GM12878 (cell line): Measurements from ENCODE around the gene LST1. TPM values are rescaled to one million over a fixed set of nuclear protein-coding genes. Genes with fewer than 3 reads are reported as not detected.

Experiments
- ATAC-seq: fragments of 200-7000 bp; cut with Tn5 transposase; 3 replicates; pipeline ENCODE4 v1.9.1; 2020; ENCODE audit warnings: mild to moderate bottlenecking, moderate library complexity
- BruUV-seq: library from RNA; stranded (reverse); fragments of 400-500 nt; replicated peaks from 2 replicates; lab custom pipeline; 2021; lab: Mats Ljungman, UMichigan
- CTCF ChIA-PET: fragments of 300-600 bp; sonication (Branson Sonifier 250); formaldehyde crosslinking; extraction: SDS; loops from one replicate; lab custom pipeline; 2021; ENCODE audit warnings: inconsistent platforms; lab: Yijun Ruan, JAX
- POLR2A ChIA-PET: fragments of 350-600 bp; formaldehyde crosslinking; extraction: SDS; loops from one replicate; lab custom pipeline; 2021; ENCODE audit warnings: inconsistent platforms; lab: Charles Lee
- RAD21 ChIA-PET: fragments of 300-600 bp; sonication (Branson Sonifier 250); formaldehyde crosslinking; loops from one replicate; lab custom pipeline; 2023; ENCODE audit warnings: antibody characterized with exemption; ENCODE audit not compliant: unreplicated experiment; lab: Charles Lee
- SMC1A ChIA-PET: fragments of 300-600 bp; sonication (Branson Sonifier 250); formaldehyde crosslinking; loops from one replicate; lab custom pipeline; 2023; ENCODE audit not compliant: unreplicated experiment, uncharacterized antibody; lab: Charles Lee
- DNase-seq: peaks from one replicate; pipeline ENCODE4 v3.0.0-alpha.2; 2011; ENCODE audit warnings: low read depth, low spot score
- FAIRE-seq: peaks from 3 replicates; lab custom pipeline; 2011; peaks lifted over from hg19 to GRCh38; lab: Jason Lieb, UNC
- H2AFZ ChIP-seq: 2 replicates; pipeline ENCODE4 v1.6.0; 2011; ENCODE audit warnings: low read depth, low read length, control low read depth; ENCODE audit not compliant: control insufficient read depth
- H3K27ac ChIP-seq: 2 replicates; pipeline ENCODE4 v1.5.1; 2011; ENCODE audit warnings: control low read depth; ENCODE audit not compliant: control insufficient read depth, insufficient read depth
- H3K27me3 ChIP-seq, 2 experiments: replicated peaks in 1 of 2; 2 replicates each; pipeline versions ENCODE4 v1.6.0 to v1.6.1; 2011; ENCODE audit warnings: low read length in 1 of 2; ENCODE audit not compliant: control insufficient read depth in 2 of 2, insufficient read depth in 2 of 2
- H3K36me3 ChIP-seq, 2 experiments: 2 replicates each; pipeline ENCODE4 v1.5.1; 2011; ENCODE audit warnings: low read length in 1 of 2; ENCODE audit not compliant: control insufficient read depth in 2 of 2, insufficient read depth in 2 of 2
- H3K4me1 ChIP-seq: 2 replicates; pipeline ENCODE4 v1.6.1; 2011; ENCODE audit warnings: mild to moderate bottlenecking, low read length, moderate library complexity, mixed read lengths; ENCODE audit not compliant: control insufficient read depth, insufficient read depth
- H3K4me2 ChIP-seq: 2 replicates; pipeline ENCODE4 v1.6.0; 2011; ENCODE audit warnings: control low read depth; ENCODE audit not compliant: control insufficient read depth, insufficient read depth
- H3K4me3 ChIP-seq: fragments of 200-600 bp; sonication (generic); 2 replicates; pipeline ENCODE4 v1.5.1; 2016
- H3K79me2 ChIP-seq: 2 replicates; pipeline ENCODE4 v1.6.0; 2011; ENCODE audit warnings: low read length; ENCODE audit not compliant: control insufficient read depth, insufficient read depth
- H3K9ac ChIP-seq: 2 replicates; pipeline ENCODE4 v1.8.0; 2011; ENCODE audit warnings: low read length, control low read depth, mixed read lengths; ENCODE audit not compliant: control insufficient read depth, insufficient read depth
- H3K9me3 ChIP-seq: replicated peaks from 3 replicates; pipeline ENCODE4 v1.5.1; 2011; ENCODE audit warnings: mild to moderate bottlenecking, low read length; ENCODE audit not compliant: control insufficient read depth, insufficient read depth
- H4K20me1 ChIP-seq: 2 replicates; pipeline ENCODE4 v1.6.0; 2011; ENCODE audit not compliant: control insufficient read depth, insufficient read depth
- ATF2 ChIP-seq: IDR thresholded peaks from 2 replicates; pipeline ENCODE4 v1.6.1; 2012; ENCODE audit warnings: low read length, inconsistent platforms
- BACH1 ChIP-seq: fragments of 450-650 bp; IDR thresholded peaks from 2 replicates; pipeline ENCODE4 v1.6.1; 2017; ENCODE audit warnings: mild to moderate bottlenecking, borderline replicate concordance
- BCL11A ChIP-seq: IDR thresholded peaks from 2 replicates; pipeline ENCODE4 v1.6.1; 2011; ENCODE audit warnings: low read depth, low read length
- ESRRA ChIP-seq: IDR thresholded peaks from 2 replicates; pipeline ENCODE4 v1.6.1; 2012; ENCODE audit warnings: mild to moderate bottlenecking, low read length, improper control_type of control experiment
- IRF5 ChIP-seq: fragments of 450-650 bp; IDR thresholded peaks from 2 replicates; pipeline ENCODE4 v1.6.1; 2017; ENCODE audit warnings: borderline replicate concordance
- NR2C2 ChIP-seq: IDR thresholded peaks from 2 replicates; pipeline ENCODE4 v1.6.1; 2011; ENCODE audit warnings: borderline replicate concordance, low read depth; ENCODE audit not compliant: control insufficient read depth, insufficient read length
- PML ChIP-seq: IDR thresholded peaks from 2 replicates; pipeline ENCODE4 v1.6.1; 2012; ENCODE audit warnings: low read length, inconsistent platforms
- POLR2A ChIP-seq: IDR thresholded peaks from 2 replicates; pipeline ENCODE4 v1.6.1; 2011; ENCODE audit warnings: low read depth, mild to moderate bottlenecking, low read length
- RFX5 ChIP-seq: IDR thresholded peaks from 2 replicates; pipeline ENCODE4 v1.6.1; 2011; ENCODE audit warnings: low read depth, low read length, improper control_type of control experiment
- RUNX3 ChIP-seq: IDR thresholded peaks from 2 replicates; pipeline ENCODE4 v1.6.1; 2012; ENCODE audit warnings: low read length, inconsistent platforms
- SREBF2 ChIP-seq: IDR thresholded peaks from 2 replicates; pipeline ENCODE4 v1.6.1; 2012; ENCODE audit warnings: mild to moderate bottlenecking, low read length
- SUPT20H ChIP-seq: IDR thresholded peaks from 2 replicates; pipeline ENCODE4 v1.6.1; 2011; ENCODE audit warnings: low read depth, mild to moderate bottlenecking, low read length, moderate library complexity, borderline replicate concordance; ENCODE audit not compliant: control insufficient read depth
- WGBS: methylation state at CpG from one replicate; pipeline ENCODE4 v1.1.6; 2016; ENCODE audit warnings: low lambda C conversion rate; ENCODE audit not compliant: insufficient replicate concordance, insufficient coverage; ENCODE audit errors: missing lambda C conversion rate; 5-methylcytosine and 5-hydroxymethylcytosine counted together
- in situ Hi-C: fragments of 300-500 bp; cut with MboI; formaldehyde crosslinking; loops from 9 replicates; pipeline ENCODE4 v1.14.3; 2018; ENCODE audit warnings: mixed read lengths
- intact Hi-C: fragments of 100-400 bp; cut with micrococcal nuclease; formaldehyde crosslinking; loops from one replicate; pipeline ENCODE4 v1.14.2; 2022; ENCODE audit not compliant: unreplicated experiment
- polyA plus RNA-seq, 11 experiments: library from polyadenylated mRNA; depleted of rRNA in 4 of 11; unstranded in 6 of 11; stranded (reverse) in 5 of 11; fragments of >200 nt; fragmentation: Nextera tagmentation in 4 of 11; fragmentation: Illumina TruSeq in 1 of 11; extraction: Ambion mirVana in 4 of 11; extraction: Trizol in 1 of 11; gene quantifications; 1 replicate in 1 of 11; 2 replicates in 10 of 11; pipeline versions ENCODE4 v1.2.1 to v1.2.3, GENCODE V29; 2011 to 2016; ENCODE audit warnings: inconsistent platforms in 2 of 11, missing spikeins in 2 of 11, low read depth in 1 of 11
- total RNA-seq, 4 experiments: library from RNA; depleted of rRNA in 3 of 4; stranded (reverse); fragments of >200 nt in 3 of 4; fragmentation: Illumina TruSeq in 1 of 4; extraction: Trizol in 1 of 4; gene quantifications; 2 replicates each; pipeline versions ENCODE4 v1.2.1 to v1.2.3, GENCODE V29; 2013 to 2021
- TF ChIP-seq, protein P1 (sequence below): fragments of 450-650 bp; formaldehyde crosslinking; IDR thresholded peaks from 2 replicates; pipeline ENCODE4 v1.4.0; 2022; ENCODE audit warnings: mild to moderate bottlenecking, moderate library complexity

Gene LST1
- total and polyA plus RNA-seq, 10 of the 15 experiments (the other 5 are each of a cell fraction or from before 2014, with no cell fraction given), result 4.1 to 35.5 (median 16.4) TPM

DNA sequence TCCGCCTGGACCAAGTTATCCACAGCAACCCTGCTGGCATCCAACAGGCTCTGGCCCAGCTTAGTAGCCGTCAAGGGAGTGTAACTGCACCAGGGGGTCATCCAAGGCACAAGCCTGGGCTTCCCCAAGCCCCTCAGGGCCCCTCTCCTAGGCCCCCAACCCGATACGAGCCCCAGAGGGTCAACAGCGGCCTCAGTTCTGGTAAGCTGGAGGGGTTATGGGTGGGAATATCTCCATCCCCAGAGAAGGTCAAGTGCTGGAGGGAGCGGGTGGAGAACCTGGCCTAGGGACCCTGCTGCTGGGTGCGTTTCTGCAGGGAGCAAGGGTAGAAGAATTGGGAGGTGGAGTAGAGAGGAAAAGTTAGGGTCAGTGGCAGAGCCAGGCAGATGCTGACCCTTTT, 47.4 kb downstream of the LST1 start:
- ChIA-PET SMC1A (interaction anchor here (0.7 kb wide), 1 partner anchor 11 kb away, joined by 3 read pairs; no protein-coding TSS in a partner anchor), CTCF (interaction anchor here (1.1 kb wide), 1 partner anchor 11 kb away, joined by 3 read pairs; no protein-coding TSS in a partner anchor), POLR2A (no interaction called here), RAD21 (no interaction called here)
- no peaks in the 10 kb centered on the region for H3K9me3 ChIP-seq
- peaks cover 57 to 58% of the 10 kb centered on the region in 2 experiments for H3K36me3 ChIP-seq
- no peak overlapping the region for H3K9ac ChIP-seq
- no peak overlapping the region for H2AFZ ChIP-seq
- in situ Hi-C loops (no loop called here), intact Hi-C loops (no loop called here)
- no peak overlapping the region for H3K4me2 ChIP-seq
- H3K27me3 ChIP-seq, result no peaks in the 10 kb centered on the region
- ATAC-seq (no peak), FAIRE-seq (no peak), DNase-seq (no peak)
- TF ChIP-seq SREBF2, result no peak
- TF ChIP-seq, protein P1, sequence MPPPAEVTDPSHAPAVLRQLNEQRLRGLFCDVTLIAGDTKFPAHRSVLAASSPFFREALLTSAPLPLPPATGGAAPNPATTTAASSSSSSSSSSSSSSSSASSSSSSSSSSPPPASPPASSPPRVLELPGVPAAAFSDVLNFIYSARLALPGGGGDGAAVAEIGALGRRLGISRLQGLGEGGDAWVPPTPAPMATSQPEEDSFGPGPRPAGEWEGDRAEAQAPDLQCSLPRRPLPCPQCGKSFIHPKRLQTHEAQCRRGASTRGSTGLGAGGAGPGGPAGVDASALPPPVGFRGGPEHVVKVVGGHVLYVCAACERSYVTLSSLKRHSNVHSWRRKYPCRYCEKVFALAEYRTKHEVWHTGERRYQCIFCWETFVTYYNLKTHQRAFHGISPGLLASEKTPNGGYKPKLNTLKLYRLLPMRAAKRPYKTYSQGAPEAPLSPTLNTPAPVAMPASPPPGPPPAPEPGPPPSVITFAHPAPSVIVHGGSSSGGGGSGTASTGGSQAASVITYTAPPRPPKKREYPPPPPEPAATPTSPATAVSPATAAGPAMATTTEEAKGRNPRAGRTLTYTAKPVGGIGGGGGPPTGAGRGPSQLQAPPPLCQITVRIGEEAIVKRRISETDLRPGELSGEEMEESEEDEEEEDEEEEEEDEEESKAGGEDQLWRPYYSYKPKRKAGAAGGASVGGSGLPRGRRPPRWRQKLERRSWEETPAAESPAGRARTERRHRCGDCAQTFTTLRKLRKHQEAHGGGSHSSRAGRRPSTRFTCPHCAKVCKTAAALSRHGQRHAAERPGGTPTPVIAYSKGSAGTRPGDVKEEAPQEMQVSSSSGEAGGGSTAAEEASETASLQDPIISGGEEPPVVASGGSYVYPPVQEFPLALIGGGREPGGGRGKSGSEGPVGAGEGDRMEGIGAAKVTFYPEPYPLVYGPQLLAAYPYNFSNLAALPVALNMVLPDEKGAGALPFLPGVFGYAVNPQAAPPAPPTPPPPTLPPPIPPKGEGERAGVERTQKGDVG (CRISPR knock-in tag), result no peak
- no peak for TF ChIP-seq BCL11A
- peak; percentile 54 for TF ChIP-seq POLR2A
- H3K27ac ChIP-seq, result no peak overlapping the region
- H3K4me1 ChIP-seq, result no peaks in the 10 kb centered on the region
- no peaks in the 10 kb centered on the region for H4K20me1 ChIP-seq
- BruUV-seq, result no TSS peak
- WGBS, result 78% methylated on average over 7 of the region's 7 CpGs
- no peak overlapping the region for H3K4me3 ChIP-seq
- H3K79me2 ChIP-seq, result no peaks in the 10 kb centered on the region; the same call in 1 of the 2 replicates

GRCh38 chr6:31634131-31634530, 48.1 kb downstream of the LST1 start:
- CTCF ChIA-PET, result no interaction called here
- no peak overlapping the region for H3K4me2 ChIP-seq
- H3K4me3 ChIP-seq, result no peak overlapping the region
- H3K9me3 ChIP-seq, result no peaks in the 10 kb centered on the region
- intact Hi-C loops, result no loop called here
- in situ Hi-C loops, result no loop called here
- ATAC-seq (no peak), DNase-seq (no peak), FAIRE-seq (no peak)
- no peaks in the 10 kb centered on the region for H3K27me3 ChIP-seq
- no peak overlapping the region for H3K27ac ChIP-seq
- no peaks in the 10 kb centered on the region; the same call in 1 of the 2 replicates for H3K79me2 ChIP-seq
- RAD21 ChIA-PET, result no interaction called here
- no peaks in the 10 kb centered on the region for H4K20me1 ChIP-seq
- POLR2A ChIA-PET, result interaction anchor here (0.8 kb wide), 1 partner anchor 18 kb away, joined by 3 read pairs; no protein-coding TSS in a partner anchor
- no TSS peak for BruUV-seq
- SMC1A ChIA-PET, result interaction anchor here (1.2 kb wide), 1 partner anchor 83 kb away, joined by 3 read pairs; no protein-coding TSS in a partner anchor
- H3K36me3 ChIP-seq, result peaks cover 53 to 56% of the 10 kb centered on the region in 2 experiments
- H2AFZ ChIP-seq, result no peak overlapping the region
- 64% methylated on average over 3 of the region's 3 CpGs for WGBS
- no peak overlapping the region for H3K9ac ChIP-seq
- H3K4me1 ChIP-seq, result no peaks in the 10 kb centered on the region
- TF ChIP-seq ATF2 (no peak), PML (no peak), RFX5 (no peak), NR2C2 (no peak), IRF5 (no peak), SREBF2 (no peak), ESRRA (no peak), BACH1 (no peak), RUNX3 (no peak), SUPT20H (no peak)
